WTC11 (cell line): ENCODE measurements around the gene INO80. TPM values are rescaled to one million over a fixed set of nuclear protein-coding genes. Genes with fewer than 3 reads are reported as not detected.

ENCODE experiments used
- ATAC-seq: fragments of 200-7000 bp; cut with Tn5 transposase; 2 replicates; pipeline ENCODE4 v1.10.0; 2021; ENCODE audit warnings: mild to moderate bottlenecking, moderate library complexity
- CTCF ChIA-PET: fragments of 300-600 bp; sonication (Branson Sonifier 250); formaldehyde crosslinking; loops from one replicate; lab custom pipeline; 2021; ENCODE audit warnings: antibody characterized with exemption; lab: Charles Lee
- POLR2A ChIA-PET: fragments of 350-600 bp; sonication (Branson Sonifier 250); formaldehyde crosslinking; loops from one replicate; lab custom pipeline; 2021; ENCODE audit warnings: antibody characterized with exemption; lab: Charles Lee
- DNase-seq: peaks from one replicate; pipeline ENCODE4 v3.0.0; 2021; ENCODE audit warnings: low spot score
- H3K27ac Mint-ChIP-seq: 2 replicates; pipeline ENCODE4 v1.8.0; 2021; ENCODE audit warnings: mixed read lengths
- H3K27me3 Mint-ChIP-seq: 2 replicates; pipeline ENCODE4 v1.8.0; 2021; ENCODE audit warnings: low read depth, mild to moderate bottlenecking, moderate library complexity, mixed read lengths
- H3K36me3 Mint-ChIP-seq: 2 replicates; pipeline ENCODE4 v1.8.0; 2021; ENCODE audit warnings: mixed read lengths
- H3K4me1 Mint-ChIP-seq: 2 replicates; pipeline ENCODE4 v1.8.0; 2022; ENCODE audit warnings: mixed read lengths
- H3K4me3 Mint-ChIP-seq: 2 replicates; pipeline ENCODE4 v1.8.0; 2021; ENCODE audit warnings: mild to moderate bottlenecking, moderate library complexity, mixed read lengths
- H3K9me3 Mint-ChIP-seq: 2 replicates; pipeline ENCODE4 v1.8.0; 2021; ENCODE audit warnings: mixed read lengths
- ATF6 ChIP-seq: sonication (generic); formaldehyde crosslinking; IDR thresholded peaks from 2 replicates; pipeline ENCODE4 v1.8.1; 2023; ENCODE audit warnings: mild to moderate bottlenecking, missing genetic modification reagents
- CREB1 ChIP-seq: sonication (generic); formaldehyde crosslinking; IDR thresholded peaks from 2 replicates; pipeline ENCODE4 v1.8.0; 2023; ENCODE audit warnings: mild to moderate bottlenecking, missing genetic modification reagents
- CTCF ChIP-seq: fragments of 200-600 bp; IDR thresholded peaks from 2 replicates; pipeline ENCODE4 v1.8.0; 2022; ENCODE audit warnings: antibody characterized with exemption
- ESRRA ChIP-seq: sonication (generic); formaldehyde crosslinking; IDR thresholded peaks from 2 replicates; pipeline ENCODE4 v1.8.1; 2022; ENCODE audit warnings: mild to moderate bottlenecking, missing genetic modification reagents, borderline replicate concordance
- FOXJ3 ChIP-seq: sonication (generic); formaldehyde crosslinking; IDR thresholded peaks from 2 replicates; pipeline ENCODE4 v1.9.0; 2021; ENCODE audit warnings: missing genetic modification reagents, mild to moderate bottlenecking, borderline replicate concordance
- HMGA2 ChIP-seq: fragments of 250-450 bp; sonication (Bioruptor Pico); IDR thresholded peaks from 2 replicates; pipeline ENCODE4 v1.4.0; 2021; ENCODE audit warnings: mild to moderate bottlenecking, moderate library complexity
- MXD4 ChIP-seq: fragments of 250-450 bp; sonication (Bioruptor Pico); IDR thresholded peaks from 2 replicates; pipeline ENCODE4 v1.8.0; 2021; ENCODE audit warnings: mild to moderate bottlenecking, moderate library complexity, borderline replicate concordance
- MYBL2 ChIP-seq: sonication (generic); formaldehyde crosslinking; IDR thresholded peaks from 2 replicates; pipeline ENCODE4 v1.8.1; 2023; ENCODE audit warnings: mild to moderate bottlenecking, moderate library complexity, missing genetic modification reagents
- NFE2L1 ChIP-seq: sonication (generic); formaldehyde crosslinking; IDR thresholded peaks from 2 replicates; pipeline ENCODE4 v1.8.1; 2023; ENCODE audit warnings: missing genetic modification reagents
- NR1H2 ChIP-seq: sonication (generic); formaldehyde crosslinking; IDR thresholded peaks from 2 replicates; pipeline ENCODE4 v1.9.0; 2021; ENCODE audit warnings: mild to moderate bottlenecking, moderate library complexity, missing genetic modification reagents
- PREB ChIP-seq: sonication (generic); formaldehyde crosslinking; IDR thresholded peaks from 2 replicates; pipeline ENCODE4 v1.8.1; 2022; ENCODE audit warnings: mild to moderate bottlenecking, missing genetic modification reagents, moderate library complexity, borderline replicate concordance
- SMAD3 ChIP-seq: sonication (generic); formaldehyde crosslinking; IDR thresholded peaks from 2 replicates; pipeline ENCODE4 v1.8.0; 2022; ENCODE audit warnings: missing genetic modification reagents, mild to moderate bottlenecking, borderline replicate concordance
- STAT6 ChIP-seq: sonication (generic); formaldehyde crosslinking; conservative IDR thresholded peaks from 2 replicates; pipeline ENCODE4 v1.8.1; 2023; ENCODE audit warnings: mild to moderate bottlenecking, low read depth, missing genetic modification reagents, moderate library complexity
- ZBTB43 ChIP-seq: sonication (generic); formaldehyde crosslinking; IDR thresholded peaks from 2 replicates; pipeline ENCODE4 v1.8.1; 2023; ENCODE audit warnings: mild to moderate bottlenecking, missing genetic modification reagents
- ZNF121 ChIP-seq: sonication (generic); formaldehyde crosslinking; IDR thresholded peaks from 2 replicates; pipeline ENCODE4 v1.8.0; 2023; ENCODE audit warnings: missing genetic modification reagents
- ZNF232 ChIP-seq: sonication (generic); formaldehyde crosslinking; IDR thresholded peaks from 2 replicates; pipeline ENCODE4 v1.8.0; 2022; ENCODE audit warnings: mild to moderate bottlenecking, missing genetic modification reagents
- ZNF396 ChIP-seq: fragments of 250-450 bp; sonication (Bioruptor Pico); IDR thresholded peaks from 2 replicates; pipeline ENCODE4 v1.8.0; 2021; ENCODE audit warnings: mild to moderate bottlenecking, moderate library complexity, borderline replicate concordance
- total RNA-seq: library from RNA; stranded (reverse); gene quantifications from 3 replicates; pipeline ENCODE4 v1.2.3, GENCODE V29; 2021

The INO80 gene
- total RNA-seq, 1 experiment from 2014 or later, result 20.6 TPM

- POLR2A ChIA-PET, result no interaction called here
- TF ChIP-seq NFE2L1 (CRISPR knock-in tag) (no peak), CREB1 (CRISPR knock-in tag) (no peak), ESRRA (CRISPR knock-in tag) (no peak), ZBTB43 (CRISPR knock-in tag) (no peak), FOXJ3 (CRISPR knock-in tag) (no peak)
- peaks cover 35% of the 10 kb centered on the region for H3K36me3 Mint-ChIP-seq
Measured at GRCh38 chr15:41024885-41025284, 91.2 kb downstream of the INO80 start.

GRCh38 chr15:41024131-41024530 is 91.9 kb downstream of the INO80 start:
- H3K27ac Mint-ChIP-seq, result no peak overlapping the region
- ChIA-PET POLR2A (no interaction called here), CTCF (interaction anchor here (0.7 to 1.3 kb wide), 3 partner anchors 109 to 126 kb away, joined by 3 to 7 read pairs (median 5); no protein-coding TSS in a partner anchor)
- ATAC-seq (no peak), DNase-seq (no peak)
- H3K4me1 Mint-ChIP-seq, result no peaks in the 10 kb centered on the region
- H3K27me3 Mint-ChIP-seq, result no peaks in the 10 kb centered on the region
- TF ChIP-seq ZNF121 (CRISPR knock-in tag) (no peak), PREB (CRISPR knock-in tag) (no peak), ZNF396 (no peak), ZNF232 (no peak), NR1H2 (CRISPR knock-in tag) (no peak), ATF6 (CRISPR knock-in tag) (no peak), STAT6 (CRISPR knock-in tag) (no peak), MXD4 (CRISPR knock-in tag) (no peak), MYBL2 (CRISPR knock-in tag) (no peak)
- peaks cover 34% of the 10 kb centered on the region for H3K36me3 Mint-ChIP-seq
- no peaks in the 10 kb centered on the region for H3K9me3 Mint-ChIP-seq
- no peak overlapping the region for H3K4me3 Mint-ChIP-seq

More at GRCh38 chr15:41024885-41025284, 91.2 kb downstream of the INO80 start:
- CTCF ChIA-PET, result interaction anchor here (0.9 to 2.5 kb wide), 4 partner anchors 13 to 131 kb away, joined by 3 to 12 read pairs (median 6); partner anchors contain the start of gene VPS18
- H3K4me3 Mint-ChIP-seq, result no peak overlapping the region
- H3K27ac Mint-ChIP-seq, result no peak overlapping the region
- H3K9me3 Mint-ChIP-seq, result no peaks in the 10 kb centered on the region
- no peak for DNase-seq
- H3K4me1 Mint-ChIP-seq, result no peaks in the 10 kb centered on the region
- H3K27me3 Mint-ChIP-seq, result no peaks in the 10 kb centered on the region
- no peak for ATAC-seq

- peak; percentile 83 for ATAC-seq
- peaks cover 36% of the 10 kb centered on the region for H3K36me3 Mint-ChIP-seq
- CTCF ChIA-PET, result interaction anchor here (0.5 to 1.9 kb wide), 11 partner anchors 9 to 163 kb away, joined by 3 to 9 read pairs (median 4); no protein-coding TSS in a partner anchor
- TF ChIP-seq CTCF, result peak; percentile 24
- no peak for TF ChIP-seq HMGA2
- TF ChIP-seq CREB1 (CRISPR knock-in tag), result no peak
- TF ChIP-seq SMAD3 (CRISPR knock-in tag), result no peak
- TF ChIP-seq, all 79 proteins: peak for 1
- Mint-ChIP-seq H3K4me1 (no peaks in the 10 kb centered on the region), H3K9me3 (no peaks in the 10 kb centered on the region), H3K27me3 (no peaks in the 10 kb centered on the region), H3K4me3 (no peak overlapping the region), H3K27ac (no peak overlapping the region)
- POLR2A ChIA-PET, result no interaction called here
- DNase-seq, result peak; percentile 56
Measured at GRCh38 chr15:41022487-41023090, 93.5 kb downstream of the INO80 start.
